GM19035 (cell line): ENCODE measurements around the gene SORCS1.

ENCODE experiments used
- ATAC-seq: cut with Tn5 transposase; IDR thresholded peaks from one replicate; pipeline ENCODE4 v1.9.1; 2021; ENCODE audit not compliant: unreplicated experiment

SORCS1 gene

DNA sequence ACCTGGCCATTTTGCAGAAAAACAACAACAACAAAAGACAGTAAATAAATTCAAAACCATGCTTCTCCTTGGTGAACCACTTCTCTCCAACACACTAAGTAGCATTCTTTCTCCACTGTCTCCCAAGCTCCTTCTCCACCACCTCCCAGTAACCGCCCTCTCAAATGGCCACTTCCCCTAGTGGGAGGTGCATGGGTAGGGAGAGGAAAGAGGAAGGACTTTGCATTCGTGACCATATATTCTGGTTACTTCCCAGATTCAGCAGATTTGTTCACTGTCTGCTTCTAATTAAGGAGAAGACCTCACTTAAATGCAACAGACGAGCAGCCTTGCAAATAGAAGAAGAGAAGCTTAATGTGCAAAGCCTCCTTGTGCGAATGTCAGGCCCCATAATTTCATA lies 166.8 kb downstream of the SORCS1 start:
- no peak for ATAC-seq

GRCh38 chr10:106996510-106996909 lies 168.0 kb downstream of the SORCS1 start:
- ATAC-seq: no peak

DNA sequence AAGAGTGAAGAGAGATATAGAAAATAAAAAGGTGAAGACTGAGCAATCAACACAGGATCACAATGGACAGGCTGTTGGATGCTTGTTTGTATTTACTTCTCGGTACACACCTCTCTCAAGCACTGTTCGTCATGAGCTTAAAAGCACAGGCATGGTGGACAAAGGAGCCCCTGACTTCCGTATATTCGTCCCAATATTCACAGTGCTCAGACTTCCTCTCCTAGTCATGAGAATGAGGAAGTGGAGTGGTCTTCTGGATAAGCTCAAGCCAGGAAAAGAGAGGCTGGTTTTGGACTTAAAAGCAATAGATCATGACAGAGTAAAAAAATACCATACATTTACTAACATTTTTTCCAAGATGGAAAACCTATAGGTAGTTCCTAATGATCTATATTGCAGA lies 172.5 kb downstream of the SORCS1 start:
- ATAC-seq: no peak

- ATAC-seq: no peak
These were observed 173.4 kb downstream of the SORCS1 start for GRCh38 chr10:106991091-106991490.

- ATAC-seq: no peak
These were observed 177.1 kb downstream of the SORCS1 start for GRCh38 chr10:106987362-106987761.

- ATAC-seq: no peak
These were observed 182.2 kb downstream of the SORCS1 start for GRCh38 chr10:106982268-106982667.

GRCh38 chr10:106981452-106982075 lies 182.9 kb downstream of the SORCS1 start:
- ATAC-seq: no peak

DNA sequence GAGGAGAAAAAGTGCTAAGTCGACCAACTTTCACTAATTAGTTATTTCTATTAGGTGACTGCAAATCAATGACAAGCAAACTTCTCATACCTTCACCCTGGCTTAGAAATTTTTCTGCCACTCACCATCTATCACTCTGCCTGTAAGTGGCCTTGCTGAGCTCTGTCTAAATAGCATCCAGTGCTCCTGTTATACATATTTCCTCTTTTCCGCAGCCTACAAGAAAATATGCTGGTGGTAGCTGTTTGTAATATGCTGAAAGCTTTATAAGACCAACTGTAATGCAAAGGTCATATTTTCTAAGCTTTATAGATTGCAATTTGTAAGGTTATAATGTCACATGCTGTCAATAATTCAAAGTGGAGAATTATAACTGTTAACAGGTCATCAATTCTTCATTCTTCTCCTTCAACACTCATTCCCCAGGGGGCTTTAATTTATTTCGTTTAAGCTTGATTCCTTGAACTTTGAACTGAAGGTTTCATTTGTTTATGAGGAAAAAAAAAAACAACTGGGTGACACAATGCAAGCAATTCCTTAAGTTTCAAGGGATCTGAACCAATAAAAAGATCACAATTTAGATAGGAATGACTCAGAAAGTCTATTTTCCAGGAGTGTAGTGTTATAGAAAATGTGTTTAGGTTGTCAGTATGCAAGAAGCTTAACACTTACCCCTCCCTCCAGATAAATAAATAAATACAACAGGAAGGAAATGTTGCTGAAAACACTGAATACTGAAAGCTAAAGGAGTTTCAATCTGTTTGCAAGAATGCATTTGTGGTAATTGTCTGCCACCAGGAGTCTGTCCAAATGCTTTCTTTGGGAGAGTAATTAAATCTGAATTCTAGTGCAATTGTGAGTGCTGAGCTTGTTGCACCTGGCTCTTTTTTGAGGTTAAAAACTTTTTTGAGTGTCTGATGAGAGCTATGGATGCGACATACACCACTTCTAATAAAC lies 183.7 kb downstream of the SORCS1 start:
- peak; percentile 72 for ATAC-seq

- no peak for ATAC-seq
These were observed 185.8 kb downstream of the SORCS1 start for GRCh38 chr10:106978756-106979155.

GRCh38 chr10:106973716-106974115 lies 190.8 kb downstream of the SORCS1 start:
- ATAC-seq: no peak

DNA sequence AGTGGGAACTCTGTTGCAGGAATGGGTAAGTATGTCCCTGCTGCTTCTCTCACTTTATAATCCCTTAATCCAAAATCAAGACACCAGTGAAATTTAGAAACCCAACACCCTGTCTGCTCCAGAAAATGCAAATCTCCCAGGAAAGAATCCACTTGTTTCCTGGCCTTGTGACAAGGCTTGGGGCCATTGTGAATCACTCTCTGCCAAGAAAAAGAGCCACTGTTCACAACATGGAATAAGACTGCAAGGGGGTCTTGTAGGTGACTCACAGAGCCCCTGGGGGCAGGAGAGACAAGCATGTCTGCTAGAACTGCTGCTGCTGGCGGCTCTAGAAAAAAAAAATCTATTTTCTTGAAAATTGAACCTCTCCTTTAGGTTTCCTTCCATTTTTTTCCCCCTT lies 191.2 kb downstream of the SORCS1 start:
- no peak for ATAC-seq

DNA sequence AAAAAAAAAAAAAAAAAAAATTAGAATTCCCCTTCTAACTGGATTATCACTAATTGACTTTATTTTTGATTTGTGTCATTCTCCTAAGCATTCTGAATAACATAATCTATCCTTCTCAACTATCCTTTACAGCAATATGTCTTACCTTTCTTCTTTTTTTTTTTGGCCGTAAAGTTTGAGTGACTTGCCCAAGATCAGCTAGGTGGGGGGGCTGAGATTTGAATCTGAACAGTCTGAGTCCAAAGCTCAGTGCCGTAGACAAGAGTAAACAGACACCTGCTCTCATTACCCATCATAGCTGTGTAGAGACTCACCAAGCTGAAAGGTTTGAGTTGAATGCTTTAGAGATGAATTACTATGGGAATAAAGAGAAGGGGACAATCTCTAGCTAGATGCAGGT lies 192.1 kb downstream of the SORCS1 start:
- no peak for ATAC-seq

GRCh38 chr10:106971411-106971831 lies 193.1 kb downstream of the SORCS1 start:
- ATAC-seq: no peak

GRCh38 chr10:106967452-106967851 lies 197.1 kb downstream of the SORCS1 start:
- ATAC-seq: no peak

DNA sequence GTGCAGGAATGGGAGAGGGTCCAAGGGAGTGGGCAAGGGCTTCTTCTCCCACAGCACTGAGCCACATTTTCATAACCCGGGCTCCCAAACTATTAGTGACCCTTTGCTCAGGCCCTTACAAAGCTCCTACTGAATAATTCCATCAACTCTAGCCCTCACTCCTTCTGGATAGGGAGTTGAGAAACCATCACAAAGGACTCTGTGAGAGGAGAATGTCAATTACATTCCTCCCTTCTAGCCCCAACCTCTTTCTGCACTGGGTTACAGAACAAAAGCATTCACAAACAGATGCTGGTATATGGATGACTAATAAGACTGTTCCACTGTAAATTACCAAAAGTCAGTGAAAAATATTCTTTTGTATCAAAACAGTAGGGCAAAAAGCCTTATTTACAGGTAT lies 203.7 kb downstream of the SORCS1 start:
- ATAC-seq: no peak

- peak; percentile 78 for ATAC-seq
These were observed 205.0 kb downstream of the SORCS1 start for GRCh38 chr10:106959521-106959920.

DNA sequence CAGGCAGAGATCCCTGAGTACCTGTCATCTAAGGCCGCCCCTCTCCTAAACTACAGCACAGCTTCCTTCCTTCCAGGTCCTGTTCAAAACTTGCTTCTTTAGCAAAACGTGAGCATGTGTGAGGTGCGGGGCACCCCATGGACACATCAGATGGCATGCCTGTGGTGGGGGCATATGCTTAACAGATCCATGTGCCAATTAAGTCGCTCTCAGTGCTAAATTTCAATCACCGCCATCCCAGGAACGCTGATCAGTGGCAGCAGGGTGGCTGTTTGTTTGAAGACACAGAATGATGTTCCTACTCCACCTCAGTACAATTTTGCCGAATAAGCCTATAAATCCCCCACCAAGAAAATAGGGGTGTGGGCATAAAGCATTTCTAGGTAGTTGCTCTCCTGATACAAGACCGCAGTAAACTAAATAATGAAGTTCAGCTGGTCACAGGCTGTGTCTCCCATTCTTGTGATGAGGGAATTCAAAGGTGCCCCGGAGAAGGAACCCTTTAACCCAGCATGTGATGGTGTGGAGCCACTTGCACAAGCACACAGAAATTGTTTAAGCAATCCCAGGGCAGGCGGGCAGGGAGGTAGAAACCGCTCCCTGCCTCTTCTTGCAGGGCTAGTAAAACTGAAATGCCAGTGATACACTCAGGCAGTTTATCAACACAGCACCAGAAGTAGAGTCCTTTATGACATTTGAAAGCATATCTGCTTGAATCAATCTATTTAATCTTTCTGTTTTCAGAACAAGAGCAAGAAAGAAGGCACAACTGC lies 205.7 kb downstream of the SORCS1 start:
- ATAC-seq: no peak

GRCh38 chr10:106957823-106958588 lies 206.5 kb downstream of the SORCS1 start:
- ATAC-seq: peak; percentile 44

GRCh38 chr10:106956216-106956915 lies 208.1 kb downstream of the SORCS1 start:
- ATAC-seq: no peak

GRCh38 chr10:106955133-106955532 lies 209.4 kb downstream of the SORCS1 start:
- no peak for ATAC-seq
